SK-MEL-5 (cell line): Measurements from ENCODE around the gene HIPK2. TPM values are rescaled to one million over a fixed set of nuclear protein-coding genes. Genes with fewer than 3 reads are reported as not detected.

Source experiments
- DNase-seq: peaks from one replicate; pipeline ENCODE4 v3.0.0-alpha.2; 2016; ENCODE audit warnings: low read depth, low spot score
- in situ Hi-C: cut with HindIII; loops from 2 replicates; pipeline ENCODE4 v1.10.0; 2016; ENCODE audit warnings: low sequenced_read_pairs, high pct_unique_total_duplicates, low pct_unique_long_range_greater_than_20kb
- total RNA-seq: library from RNA; depleted of rRNA; stranded (reverse); fragments of >200 nt; shearing (Covaris generic); gene quantifications from 2 replicates; pipeline ENCODE4 v1.2.3, GENCODE V29; 2014

The HIPK2 gene
- total RNA-seq, 1 experiment from 2014 or later: 16.1 TPM

GRCh38 chr7:139583826-139584553, 193.8 kb downstream of the HIPK2 start:
- DNase-seq: no peak

GRCh38 chr7:139582671-139583155, 195.1 kb downstream of the HIPK2 start:
- in situ Hi-C loops: no loop called here
- no peak for DNase-seq

More at GRCh38 chr7:139583826-139584553, 193.8 kb downstream of the HIPK2 start:
- in situ Hi-C loops: no loop called here

DNA sequence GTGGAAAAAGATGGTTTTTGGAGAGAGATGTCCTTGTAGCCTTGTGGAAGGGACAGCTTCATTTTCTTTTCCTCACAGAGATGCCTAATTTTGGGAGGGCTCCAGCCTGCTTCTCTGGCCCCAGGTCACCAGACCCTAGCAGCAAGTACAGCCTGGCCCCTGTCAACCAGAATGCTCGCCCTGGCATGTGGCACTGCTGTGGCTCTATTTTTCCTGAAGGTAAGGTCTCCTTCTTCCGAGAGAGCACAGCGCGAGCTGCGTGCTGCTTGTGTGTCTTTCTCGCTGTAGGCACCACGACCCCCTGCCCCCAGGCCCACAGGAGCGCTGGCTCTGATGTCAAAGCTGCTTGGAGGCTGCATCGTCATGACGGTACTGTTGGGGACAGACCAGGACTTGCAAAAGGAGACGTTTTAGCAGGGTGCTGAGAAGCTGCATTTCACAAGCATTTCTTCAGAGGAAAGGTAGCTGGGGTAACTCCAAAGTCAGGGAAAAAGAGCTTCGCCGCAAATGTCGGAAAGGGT, 195.6 kb downstream of the HIPK2 start:
- DNase-seq: no peak
- in situ Hi-C loops: no loop called here

DNA sequence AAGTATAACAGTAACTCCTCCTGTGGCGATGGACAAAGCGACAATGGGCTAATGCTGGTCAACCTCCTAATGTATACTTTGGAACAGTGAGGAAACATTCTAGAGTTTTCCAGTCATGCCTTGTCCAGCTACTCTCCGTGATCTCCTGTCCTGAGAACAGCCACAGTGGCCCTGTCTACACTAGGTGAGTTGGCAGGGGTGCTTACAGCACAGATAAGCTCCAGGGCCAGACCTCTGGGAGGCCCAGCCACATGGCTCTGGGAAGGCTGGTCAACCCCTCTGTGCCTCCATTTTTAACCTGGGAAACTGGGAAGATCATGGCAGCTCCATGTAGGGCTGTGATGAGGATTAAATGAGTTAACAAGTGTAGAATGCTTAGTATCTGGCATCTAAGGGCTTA, 197.4 kb downstream of the HIPK2 start:
- DNase-seq: no peak
- in situ Hi-C loops: no loop called here

DNA sequence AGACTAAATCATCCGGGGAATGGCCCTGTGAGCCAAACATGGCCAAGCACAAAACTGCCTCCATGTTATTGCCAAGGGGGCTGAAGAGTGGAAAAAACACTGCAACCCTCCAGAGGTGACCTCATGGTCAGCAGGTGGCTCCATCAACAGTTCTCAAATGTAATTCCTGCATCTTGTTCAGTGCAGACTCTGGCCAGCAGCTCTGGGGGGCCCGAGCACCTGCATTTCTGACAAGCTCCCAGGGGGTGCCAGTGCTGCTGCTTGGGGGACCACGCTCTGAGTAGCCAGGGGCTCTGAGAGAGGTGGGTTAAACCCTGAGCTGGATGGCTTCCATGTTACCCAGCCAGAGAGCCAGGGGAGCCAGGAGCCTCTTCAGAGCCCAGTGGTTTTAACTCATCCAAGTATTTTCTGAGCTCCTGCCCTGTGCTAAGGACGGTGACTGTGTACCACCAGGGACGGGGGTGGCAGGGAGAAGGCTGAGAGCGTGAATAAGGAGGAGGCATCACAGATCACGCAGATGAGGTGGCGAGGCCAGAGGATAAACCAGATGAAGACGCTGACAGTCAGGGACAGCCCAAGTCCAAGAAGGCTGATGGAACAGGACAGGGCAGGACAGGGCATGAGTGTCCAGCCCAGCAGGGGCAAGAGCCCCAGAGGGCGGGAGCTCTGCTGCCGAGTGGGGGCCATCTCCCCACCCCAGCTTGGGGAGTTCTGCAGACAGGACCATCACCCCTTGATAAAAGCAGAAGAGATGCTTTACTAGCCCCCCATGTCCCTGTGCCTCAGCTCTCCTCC, 201.4 kb downstream of the HIPK2 start:
- in situ Hi-C loops: no loop called here
- DNase-seq: no peak

GRCh38 chr7:139575338-139575680, 202.5 kb downstream of the HIPK2 start:
- no peak for DNase-seq
- in situ Hi-C loops: no loop called here

DNA sequence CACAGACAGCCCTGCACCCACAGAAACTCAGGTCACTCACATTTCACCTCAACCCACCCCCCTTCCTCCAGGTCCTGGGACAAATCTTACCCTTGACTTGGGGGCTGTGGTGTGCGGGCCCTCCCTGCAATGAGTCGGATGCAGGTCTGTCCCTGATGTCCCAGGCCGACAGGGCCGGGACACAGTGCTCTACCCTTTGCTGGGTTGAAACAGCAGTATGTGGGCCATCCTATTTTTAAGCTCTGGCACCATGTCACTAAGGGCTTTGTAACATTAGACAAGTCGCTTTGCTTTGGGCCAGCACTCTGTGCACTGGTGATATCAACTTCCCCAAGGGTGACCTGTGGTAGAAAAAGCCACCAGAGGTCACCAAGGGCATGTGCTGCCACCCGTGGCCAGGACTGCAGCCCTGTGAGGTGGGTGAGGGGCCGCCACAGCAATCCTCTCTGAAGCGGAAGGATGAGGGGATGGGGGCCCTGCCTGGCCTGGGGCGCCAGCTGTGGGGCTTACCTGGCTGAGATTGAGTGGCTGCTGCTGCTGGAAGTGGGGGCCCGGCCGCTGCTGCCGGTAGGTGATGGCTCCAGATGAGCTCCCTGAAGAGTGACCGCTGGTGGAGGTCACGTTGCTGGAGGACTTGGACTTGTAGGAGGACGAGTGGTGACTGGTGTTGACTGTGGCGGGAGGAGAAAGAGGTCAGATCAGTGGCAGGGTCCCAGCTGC, 203.0 kb downstream of the HIPK2 start:
- no peak for DNase-seq
- in situ Hi-C loops: no loop called here

DNA sequence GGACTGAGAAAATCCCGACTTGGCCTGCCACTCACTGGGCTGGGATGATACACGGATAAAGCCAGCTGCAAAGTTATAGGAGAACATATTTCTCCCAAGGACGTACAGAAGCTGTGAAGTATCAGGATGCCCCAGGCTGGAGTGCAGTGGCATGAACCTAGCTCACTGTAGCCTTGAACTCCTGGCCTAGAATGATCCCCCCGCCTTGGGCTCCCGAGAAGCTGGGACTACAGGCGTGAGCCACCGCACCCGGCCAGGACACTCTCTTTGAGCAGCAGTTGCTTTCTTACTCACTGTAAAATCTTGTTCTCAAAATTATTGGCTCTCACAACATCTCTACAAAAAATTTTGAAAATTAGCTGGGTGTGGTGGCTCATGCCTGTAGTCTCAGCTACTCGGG, 203.9 kb downstream of the HIPK2 start:
- DNase-seq: no peak
- in situ Hi-C loops: no loop called here

- in situ Hi-C loops: no loop called here
Measured at GRCh38 chr7:139572704-139573385, 205.0 kb downstream of the HIPK2 start.

GRCh38 chr7:139572071-139572470, 205.7 kb downstream of the HIPK2 start:
- no peak for DNase-seq
- in situ Hi-C loops: no loop called here

More at GRCh38 chr7:139572704-139573385, 205.0 kb downstream of the HIPK2 start:
- no peak for DNase-seq

DNA sequence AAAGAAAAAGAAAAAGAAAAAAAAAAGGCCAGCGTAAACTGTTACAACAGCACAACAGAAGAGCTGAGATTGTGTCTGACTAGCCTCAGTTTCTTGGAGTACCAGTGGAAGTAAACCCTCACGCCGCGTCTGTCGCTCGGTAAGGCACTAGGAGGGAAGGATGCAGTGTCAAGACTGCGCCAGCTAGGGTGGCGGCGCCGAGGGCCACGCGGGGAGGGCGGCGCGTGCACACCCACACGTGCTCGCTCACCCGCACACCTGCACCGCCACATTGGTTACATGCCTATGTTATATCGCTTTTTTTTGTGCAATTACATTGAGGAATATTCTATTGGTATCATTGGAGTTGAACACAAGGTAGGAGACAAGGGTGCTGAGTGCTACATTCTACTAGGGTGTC, 206.1 kb downstream of the HIPK2 start:
- in situ Hi-C loops: no loop called here

DNA sequence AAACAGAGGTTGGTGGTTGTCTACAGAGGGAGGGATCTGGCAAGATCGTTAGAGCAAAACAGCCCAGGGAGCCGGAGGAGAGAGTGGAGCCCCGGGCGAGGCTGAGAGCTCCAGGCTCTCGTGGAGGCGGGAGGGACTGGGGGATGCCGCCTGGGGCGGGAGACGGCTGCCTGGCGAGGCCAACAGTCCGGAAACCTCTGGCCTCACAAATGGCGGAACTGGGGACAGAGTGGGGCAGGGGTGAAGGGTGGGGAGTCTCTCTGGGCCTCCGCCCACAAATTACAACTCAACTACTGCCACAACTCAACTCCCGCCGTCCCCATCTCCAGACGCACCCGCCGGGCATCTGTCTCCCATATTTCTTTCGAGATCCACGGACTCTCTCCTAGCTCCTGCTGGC, 206.6 kb downstream of the HIPK2 start:
- DNase-seq: no peak
- in situ Hi-C loops: no loop called here

More for the DNA sequence above, 206.1 kb downstream of the HIPK2 start:
- no peak for DNase-seq

DNA sequence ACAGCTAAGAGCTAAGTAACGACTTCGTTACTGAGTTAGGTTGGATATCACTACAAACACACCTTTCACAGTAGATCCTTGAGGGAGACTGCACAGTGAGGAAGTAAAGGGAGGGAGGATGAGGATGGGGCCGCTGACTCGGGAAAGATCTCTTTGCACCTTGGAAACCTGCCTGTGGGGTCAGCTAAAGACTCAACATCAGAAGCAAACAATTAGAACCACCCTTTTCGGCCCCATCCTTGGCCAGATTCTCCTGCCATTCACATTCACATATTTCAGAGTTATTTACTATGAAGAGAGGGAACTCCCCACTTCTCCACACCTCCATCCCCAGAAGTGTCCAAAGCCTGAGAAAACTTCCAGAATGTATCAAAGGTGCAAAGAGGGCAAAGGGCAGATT, 207.2 kb downstream of the HIPK2 start:
- in situ Hi-C loops: no loop called here
- DNase-seq: no peak

DNA sequence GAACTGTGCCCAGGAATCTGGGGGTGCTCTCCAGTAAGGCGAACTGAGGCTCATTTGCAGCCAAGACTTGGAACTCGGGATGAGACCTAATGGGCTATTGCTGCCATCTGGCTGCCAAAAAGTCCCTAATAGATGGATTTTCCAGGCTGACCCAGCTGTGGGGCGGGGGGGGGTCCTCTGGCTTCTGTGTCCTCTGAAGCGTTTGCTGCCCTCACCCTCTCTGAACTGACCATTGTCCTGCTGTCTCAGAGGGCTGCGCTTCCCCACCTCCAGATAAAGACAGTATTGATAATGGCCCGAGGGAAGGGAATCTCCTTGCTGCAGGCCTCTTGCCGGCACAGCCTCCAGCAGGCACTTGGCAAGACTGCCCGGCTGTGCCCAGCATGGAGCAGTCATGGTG, 207.7 kb downstream of the HIPK2 start:
- in situ Hi-C loops: no loop called here

DNA sequence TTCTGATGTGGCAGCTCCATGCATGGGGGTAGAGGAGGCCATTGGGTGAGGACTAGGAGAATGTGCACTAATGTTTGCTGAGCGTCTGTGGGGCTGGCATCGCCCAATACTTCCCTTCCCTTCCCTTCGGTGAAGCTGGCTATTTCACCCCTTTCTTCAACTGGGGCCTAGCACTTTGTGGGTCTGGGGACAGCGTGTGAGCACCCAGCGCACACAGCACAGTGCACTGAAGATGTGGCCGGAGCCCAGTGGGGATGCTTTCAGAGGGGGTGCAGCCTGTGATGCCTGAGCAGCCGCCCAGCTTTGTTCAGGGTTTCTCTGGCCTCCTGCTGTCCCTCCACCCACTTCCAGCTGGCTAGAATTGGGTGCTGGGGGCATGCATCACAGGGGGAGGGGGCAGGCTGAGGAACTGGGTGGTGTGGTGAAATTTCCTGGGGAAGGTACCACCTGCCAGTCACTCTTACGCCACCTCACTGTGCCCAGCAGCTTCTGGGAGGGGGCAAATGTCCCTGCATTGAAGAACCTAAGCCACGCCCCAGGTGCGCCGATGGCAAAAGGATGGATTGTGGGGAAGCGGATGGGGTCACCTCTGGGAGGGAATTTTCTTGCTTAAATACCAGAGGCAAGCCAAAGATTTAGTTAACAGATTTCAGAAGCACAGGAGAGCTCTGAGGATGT, 208.8 kb downstream of the HIPK2 start:
- in situ Hi-C loops: no loop called here
- DNase-seq: no peak

More for the DNA sequence above, 207.7 kb downstream of the HIPK2 start:
- peak; percentile 35 for DNase-seq

- DNase-seq: no peak
- in situ Hi-C loops: no loop called here
Measured at GRCh38 chr7:139568346-139568675, 209.5 kb downstream of the HIPK2 start.

- in situ Hi-C loops: no loop called here
- no peak for DNase-seq
Measured at GRCh38 chr7:139567647-139568345, 210.0 kb downstream of the HIPK2 start.
